Activated CD8-positive, alpha-beta memory T cell treated with anti-CD3 and anti-CD28 coated beads, Interleukin-2, amount 50 U/mL, for 4 hours (primary cell): ENCODE results near the gene PRXL2A.
"Not testable (repeated sequence)": the region's sequence is repeated elsewhere in the genome, so short reads cannot be mapped to it uniquely, and the experiment has no call there.

ENCODE experiments used
- DNase-seq: peaks from one replicate; pipeline ENCODE4 v3.0.0-alpha.2; 2020

The PRXL2A gene

GRCh38 chr10:80477813-80478212, 69.5 kb downstream of the PRXL2A start:
- no peak for DNase-seq

- DNase-seq, result not testable (repeated sequence)
These were observed 72.0 kb downstream of the PRXL2A start for GRCh38 chr10:80480373-80480772.

GRCh38 chr10:80480852-80481251, 72.5 kb downstream of the PRXL2A start:
- DNase-seq, result no peak

- DNase-seq, result no peak
These were observed 75.9 kb downstream of the PRXL2A start for GRCh38 chr10:80484243-80484642.

- DNase-seq, result no peak
These were observed 76.3 kb downstream of the PRXL2A start for GRCh38 chr10:80484676-80485075.

- no peak for DNase-seq
These were observed 77.0 kb downstream of the PRXL2A start for GRCh38 chr10:80485076-80485945.

- DNase-seq, result no peak
These were observed 77.8 kb downstream of the PRXL2A start for GRCh38 chr10:80485946-80486764.
